Ramos (cell line): Measurements from ENCODE around the gene NTM.
"Not testable (repeated sequence)": the region's sequence is repeated elsewhere in the genome, so short reads cannot be mapped to it uniquely, and the experiment has no call there.

Experiments
- in situ Hi-C: fragments of 300-500 bp; cut with MboI; formaldehyde crosslinking; loops from one replicate; pipeline ENCODE4 v1.14.3; 2022; ENCODE audit warnings: low sequenced_read_pairs; ENCODE audit not compliant: unreplicated experiment

NTM gene

DNA sequence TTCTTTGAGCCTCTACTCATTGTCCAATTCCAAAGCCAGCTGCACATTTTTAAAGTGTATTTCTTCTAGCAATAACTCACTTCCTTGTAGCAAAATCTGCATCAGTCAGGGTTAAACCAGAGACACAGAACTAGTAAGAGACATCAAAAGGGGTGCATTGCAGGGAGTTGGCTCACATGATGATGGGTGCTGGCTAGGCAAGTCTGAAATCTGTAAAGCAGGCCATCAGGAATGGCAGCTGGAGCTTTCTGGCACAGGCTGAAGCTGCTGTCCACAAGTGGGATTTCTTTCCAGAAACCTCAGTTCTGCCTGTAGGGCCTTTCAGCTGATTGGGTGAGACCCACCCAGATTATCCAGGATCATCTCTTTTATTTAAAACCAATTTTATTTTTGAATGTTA, 698.1 kb downstream of the NTM start:
- in situ Hi-C loops: no loop called here

DNA sequence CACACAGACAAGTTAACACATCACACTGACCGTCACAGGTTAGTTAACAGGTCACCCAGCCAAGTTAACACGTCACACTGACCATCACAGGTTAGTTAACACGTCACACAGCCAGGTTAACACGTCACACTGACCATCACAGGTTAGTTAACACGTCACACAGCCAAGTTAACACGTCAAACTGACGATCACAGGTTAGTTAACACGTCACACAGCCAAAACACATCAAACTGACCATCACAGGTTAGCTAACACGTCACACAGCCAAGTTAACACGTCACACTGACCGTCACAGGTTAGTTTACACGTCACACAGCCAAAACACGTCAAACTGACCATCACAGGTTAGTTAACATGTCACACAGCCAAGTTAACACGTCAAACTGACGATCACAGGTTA, 699.2 kb downstream of the NTM start:
- in situ Hi-C loops: not testable (repeated sequence)

DNA sequence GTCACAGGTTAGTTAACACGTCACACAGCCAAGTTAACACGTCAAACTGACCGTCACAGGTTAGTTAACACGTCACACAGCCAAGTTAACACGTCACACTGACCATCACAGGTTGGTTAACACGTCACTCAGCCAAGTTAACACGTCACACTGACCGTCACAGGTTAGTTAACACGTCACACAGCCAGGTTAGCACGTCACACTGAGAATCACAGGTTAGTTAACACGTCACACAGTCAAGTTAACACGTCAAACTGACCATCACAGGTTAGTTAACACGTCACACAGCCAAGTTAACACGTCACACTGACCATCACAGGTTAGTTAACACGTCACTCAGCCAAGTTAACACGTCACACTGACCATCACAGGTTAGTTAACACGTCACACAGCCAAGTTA, 700.5 kb downstream of the NTM start:
- in situ Hi-C loops: not testable (repeated sequence)

DNA sequence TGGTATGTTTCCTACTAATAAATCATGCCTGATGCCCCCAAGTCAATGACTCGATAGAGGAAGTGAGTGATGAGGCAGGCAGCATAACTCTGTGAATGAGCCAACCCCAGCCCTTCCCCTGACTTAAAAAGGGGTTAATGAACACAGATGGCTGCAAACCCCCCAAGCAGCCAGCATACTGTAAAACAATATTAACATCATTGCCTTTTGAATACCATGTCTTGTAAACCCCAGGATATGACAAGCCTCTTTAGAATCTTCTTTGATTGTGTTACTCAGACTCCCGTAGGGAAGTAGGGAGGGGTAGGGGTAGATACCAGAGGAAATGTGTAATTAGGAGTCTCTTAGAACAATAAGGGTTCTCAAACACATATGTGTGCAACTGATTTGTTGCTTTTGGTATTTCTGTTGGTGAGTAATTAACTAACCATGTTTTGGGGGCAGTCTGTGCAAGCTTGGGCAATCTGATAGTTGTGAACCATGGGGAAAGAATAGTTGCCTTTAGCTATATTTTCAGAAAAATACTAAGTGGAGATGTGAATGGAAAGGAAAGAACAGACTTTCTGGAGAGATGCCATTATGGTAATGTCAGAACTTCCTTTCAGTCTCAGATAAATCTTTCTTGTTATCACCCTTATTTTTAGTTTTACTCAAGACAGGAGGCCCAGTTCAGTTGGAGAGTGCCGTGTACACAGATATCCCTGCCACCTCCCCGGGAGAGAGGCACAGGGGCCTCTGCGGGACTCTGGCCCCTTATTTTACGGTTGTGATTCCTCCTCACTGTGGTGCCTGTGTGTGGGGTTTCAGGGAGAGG, 701.8 kb downstream of the NTM start:
- in situ Hi-C loops: no loop called here

DNA sequence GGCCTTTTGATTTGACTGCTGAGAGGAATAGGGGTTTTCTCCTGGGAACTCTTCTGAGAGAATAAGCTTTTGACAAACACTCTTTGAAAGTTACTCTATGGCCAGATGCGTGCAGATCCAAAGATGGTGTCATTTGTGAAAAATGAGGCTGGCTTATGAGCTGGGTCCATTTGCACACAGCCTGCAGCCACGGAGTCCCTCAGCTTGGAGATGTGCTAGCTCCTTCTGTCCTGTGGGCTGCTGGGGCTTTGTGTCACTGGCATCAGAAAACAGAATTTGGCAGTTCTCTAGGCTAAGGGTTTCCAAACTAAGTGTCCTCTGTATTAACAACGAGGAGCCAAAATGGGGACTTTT, 702.4 kb downstream of the NTM start:
- in situ Hi-C loops: no loop called here

DNA sequence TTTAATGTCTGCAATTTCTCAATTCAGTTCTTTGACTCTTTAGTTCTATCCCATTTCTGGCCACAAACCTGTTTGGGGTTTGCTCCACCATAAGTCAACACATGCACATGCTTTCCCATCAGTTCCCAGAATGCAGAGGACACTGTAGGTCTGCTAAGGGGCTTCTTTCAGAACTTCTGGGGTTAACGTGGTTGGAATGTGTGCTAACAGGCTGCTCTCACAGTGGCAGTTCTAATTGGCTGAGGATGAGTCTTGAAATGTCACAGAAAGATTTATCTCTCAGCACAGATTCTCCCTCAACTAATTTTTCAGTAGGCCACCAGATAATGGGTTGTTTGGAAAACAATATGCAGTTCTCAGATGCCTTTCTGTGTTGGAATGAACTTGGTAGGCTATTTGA, 703.4 kb downstream of the NTM start:
- in situ Hi-C loops: no loop called here

DNA sequence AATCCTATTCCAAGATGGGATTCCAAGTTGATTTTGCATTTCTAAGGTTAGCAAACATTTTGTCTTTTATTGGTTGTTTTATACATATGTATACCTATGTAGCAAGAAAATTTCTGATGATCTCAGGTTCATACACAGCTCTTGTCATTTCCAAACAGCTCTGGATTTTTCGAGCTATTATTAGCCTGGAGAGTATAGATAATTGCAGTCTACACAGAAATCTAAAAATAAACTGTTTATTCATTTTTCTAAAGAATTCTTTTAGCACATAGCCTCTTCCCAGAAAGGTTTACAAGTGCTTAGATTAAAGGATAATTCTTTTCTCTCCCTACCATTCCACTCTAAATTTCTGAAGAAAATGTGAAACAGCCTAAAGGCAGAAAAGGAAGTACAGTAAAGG, 705.0 kb downstream of the NTM start:
- in situ Hi-C loops: no loop called here

DNA sequence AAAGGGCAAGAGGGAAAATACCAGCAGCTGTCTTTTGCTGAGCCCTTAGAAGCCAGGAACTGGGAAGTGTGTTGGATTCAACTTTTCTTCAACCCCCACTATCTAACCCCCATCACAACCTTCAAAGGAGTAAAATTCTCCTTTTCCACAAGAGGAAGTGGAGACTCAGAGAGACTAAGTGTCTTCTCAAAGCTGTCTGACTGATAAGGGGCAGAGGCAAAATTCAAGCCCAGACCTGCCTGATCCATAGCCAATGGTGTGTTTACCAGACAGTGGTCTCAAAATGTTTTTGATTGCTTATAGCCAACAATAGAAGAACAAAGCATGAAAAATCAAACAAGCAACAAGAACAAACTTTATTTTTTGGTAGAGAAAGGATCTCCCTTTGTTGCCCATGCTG, 707.0 kb downstream of the NTM start:
- in situ Hi-C loops: no loop called here

DNA sequence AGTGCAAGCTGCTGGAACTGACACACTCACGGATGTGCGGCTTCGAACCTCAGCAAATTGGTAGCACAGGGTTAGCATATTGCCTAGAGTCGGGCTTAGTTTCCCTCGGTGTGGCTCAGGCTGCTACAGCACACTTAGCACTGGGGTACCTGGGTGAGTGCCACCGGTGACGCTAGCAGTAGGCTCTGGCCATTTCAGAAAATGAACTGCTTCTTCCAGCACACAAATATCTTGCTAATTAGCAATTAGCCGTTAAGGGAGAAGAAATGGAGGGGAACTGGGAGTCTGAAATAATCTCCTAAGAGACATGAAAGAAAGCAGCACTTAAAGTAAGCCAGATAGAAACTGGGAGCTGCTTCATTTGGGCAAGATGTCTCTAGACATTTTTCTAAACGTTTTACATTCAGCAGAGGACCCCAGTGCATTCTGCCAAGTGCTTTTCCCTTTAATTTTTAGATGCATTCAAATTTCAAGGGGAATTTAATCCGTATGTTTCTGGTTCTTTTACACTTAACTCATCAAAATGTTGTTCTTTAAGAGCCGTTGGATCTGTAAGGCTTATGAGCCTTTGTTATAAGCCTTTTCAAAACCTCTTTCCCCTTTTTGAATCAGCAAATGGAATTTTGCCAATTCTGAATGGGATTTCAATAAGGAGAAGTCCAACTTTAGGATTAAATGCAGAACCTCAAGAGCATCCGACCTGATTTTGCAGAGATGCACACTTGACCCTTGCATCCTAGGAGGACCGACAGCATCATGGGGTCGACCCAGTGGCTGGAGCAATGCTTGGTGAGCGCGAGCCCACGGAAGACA, 708.1 kb downstream of the NTM start:
- in situ Hi-C loops: no loop called here

DNA sequence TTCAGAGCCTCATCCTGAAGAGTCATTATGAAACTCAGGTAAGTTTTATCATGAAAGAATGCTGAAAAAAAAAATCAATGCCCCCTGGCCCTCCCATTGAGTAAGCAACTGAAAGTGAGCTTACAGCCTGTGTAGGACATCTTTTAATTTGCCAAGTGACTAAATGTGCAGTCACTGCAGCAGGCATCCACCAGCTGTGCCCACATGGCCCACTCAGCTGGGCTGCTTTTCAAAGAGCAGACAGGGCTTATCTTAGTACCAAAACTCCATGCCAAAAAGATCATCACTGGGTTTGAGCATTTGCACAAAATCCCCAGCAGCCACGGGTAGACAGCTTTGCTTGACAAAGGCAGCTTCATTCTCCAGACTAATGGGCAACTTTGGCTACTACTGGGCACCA, 709.7 kb downstream of the NTM start:
- in situ Hi-C loops: no loop called here

DNA sequence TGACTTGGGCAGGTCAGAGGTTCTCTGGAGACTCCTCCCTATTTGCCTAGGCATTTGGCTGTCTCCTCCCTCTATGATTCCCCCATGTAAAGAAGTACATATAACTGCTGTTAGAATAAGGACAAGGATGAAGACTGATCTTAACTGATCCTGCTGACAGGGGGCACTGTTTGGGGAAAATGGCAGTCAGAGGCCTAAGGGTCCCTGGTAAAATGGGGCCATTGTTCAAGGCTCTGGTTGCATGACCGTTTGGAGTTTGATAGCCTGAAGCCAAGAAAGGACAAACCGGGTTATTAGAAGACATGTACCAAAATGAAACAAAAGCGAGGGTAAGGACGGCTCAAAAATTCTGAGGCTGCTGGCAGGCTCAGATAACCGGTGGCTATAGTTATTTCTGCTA, 712.2 kb downstream of the NTM start:
- in situ Hi-C loops: no loop called here

DNA sequence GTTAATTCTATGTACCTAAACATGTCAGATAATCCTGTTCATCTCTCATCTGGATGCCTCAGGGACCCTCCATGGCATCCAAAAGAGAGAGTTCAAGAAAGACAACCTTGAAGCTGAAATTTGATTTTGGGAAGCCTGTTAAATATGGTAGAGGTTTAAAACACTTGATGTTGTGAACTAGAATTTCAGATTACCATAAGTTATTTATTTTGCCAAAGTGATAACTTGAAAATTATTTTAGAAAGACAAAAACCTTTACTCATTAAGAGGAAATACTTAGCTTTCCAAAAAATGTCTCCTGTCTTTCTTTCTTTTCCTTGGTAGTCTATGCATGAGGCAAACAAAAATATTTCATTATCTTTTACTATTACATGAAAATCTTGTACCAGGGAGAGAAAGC, 714.0 kb downstream of the NTM start:
- in situ Hi-C loops: no loop called here

DNA sequence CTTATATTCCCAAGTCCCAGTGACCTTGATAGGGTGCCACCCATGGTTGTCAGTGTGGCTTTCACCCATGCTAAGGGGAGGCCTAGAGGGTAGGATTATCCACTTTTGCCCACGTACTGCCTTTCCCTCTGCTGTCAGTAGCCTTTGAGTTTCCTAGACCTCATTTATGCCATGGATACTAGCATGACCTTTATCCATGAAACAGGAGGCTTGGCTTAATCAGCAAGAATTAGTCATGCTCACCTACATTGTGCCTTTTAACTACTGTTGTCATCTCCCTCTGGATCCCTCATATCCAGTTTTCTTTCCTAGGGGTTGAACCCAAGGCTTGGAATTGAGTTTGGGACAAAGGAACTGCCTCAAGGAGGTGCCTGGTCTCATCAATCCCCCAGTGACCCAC, 716.7 kb downstream of the NTM start:
- in situ Hi-C loops: no loop called here

DNA sequence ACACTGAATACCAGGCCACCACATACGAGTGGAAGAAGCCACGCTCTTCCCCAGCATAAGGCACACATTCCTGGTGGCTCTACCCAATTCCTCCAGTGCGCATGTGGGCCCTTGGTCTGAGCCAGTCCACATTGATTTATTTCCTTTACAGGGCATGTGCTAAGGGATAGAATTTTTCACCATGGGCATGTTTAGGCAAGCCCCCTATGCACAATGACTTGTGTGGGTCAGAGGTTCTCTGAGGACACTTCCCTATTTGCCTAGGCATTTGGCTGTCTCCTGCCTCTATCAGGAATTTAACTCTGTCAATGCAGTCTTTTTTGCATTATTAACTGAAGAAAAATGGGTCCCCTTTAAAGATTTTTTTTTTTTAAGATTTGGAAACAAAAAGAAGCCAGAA, 718.1 kb downstream of the NTM start:
- in situ Hi-C loops: no loop called here

DNA sequence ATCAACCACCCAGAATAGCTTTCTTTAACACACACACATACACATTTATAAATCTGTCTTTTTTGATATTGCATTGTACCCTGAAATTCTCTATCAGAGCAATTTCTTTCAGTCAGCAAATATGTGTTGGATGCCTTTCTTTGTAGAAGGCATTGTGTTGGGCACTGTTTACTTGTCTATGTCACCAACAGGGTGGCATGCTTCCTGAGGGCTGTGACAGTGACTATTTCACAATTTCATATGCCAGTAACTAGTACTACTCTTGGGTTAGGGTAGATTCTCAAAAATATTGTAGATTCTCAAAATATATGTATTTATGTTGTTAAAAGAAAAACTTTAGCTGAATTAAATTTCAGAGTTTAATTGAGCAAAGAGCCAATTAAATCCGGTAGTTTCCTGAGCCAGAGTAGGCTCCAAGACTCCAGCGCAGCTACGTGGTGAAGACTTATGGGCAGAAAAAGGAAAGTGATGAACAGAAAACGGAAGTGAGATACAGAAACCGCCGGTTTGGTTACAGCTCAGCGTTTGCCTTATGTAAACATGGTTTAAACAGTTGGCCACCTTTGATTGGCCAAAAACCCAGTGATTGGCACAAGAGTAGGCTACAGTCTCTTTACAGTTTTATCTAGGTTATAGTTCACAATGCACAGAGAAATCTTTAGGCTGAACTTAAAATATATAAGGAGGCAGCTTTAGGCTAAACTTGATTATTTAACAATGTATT, 723.3 kb downstream of the NTM start:
- in situ Hi-C loops: no loop called here

DNA sequence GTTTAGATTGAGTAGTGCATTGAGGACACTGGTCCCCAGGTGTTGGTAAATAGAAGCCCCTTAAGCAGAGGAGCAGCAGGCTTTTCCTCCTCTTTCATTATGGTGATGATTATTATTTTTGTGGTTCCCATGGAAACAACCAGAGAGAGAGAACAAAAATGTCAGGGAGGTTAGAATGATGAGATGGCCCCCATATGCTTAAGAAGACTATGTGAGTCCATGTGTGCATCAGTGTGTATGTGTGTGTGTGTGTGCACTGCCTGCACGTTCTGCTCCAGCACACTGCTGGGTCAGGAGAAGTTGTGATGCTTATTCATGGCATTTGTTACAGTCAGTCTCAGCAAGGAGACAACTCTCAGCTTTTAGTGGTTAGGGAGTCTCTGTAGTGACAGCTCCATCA, 724.2 kb downstream of the NTM start:
- in situ Hi-C loops: no loop called here

DNA sequence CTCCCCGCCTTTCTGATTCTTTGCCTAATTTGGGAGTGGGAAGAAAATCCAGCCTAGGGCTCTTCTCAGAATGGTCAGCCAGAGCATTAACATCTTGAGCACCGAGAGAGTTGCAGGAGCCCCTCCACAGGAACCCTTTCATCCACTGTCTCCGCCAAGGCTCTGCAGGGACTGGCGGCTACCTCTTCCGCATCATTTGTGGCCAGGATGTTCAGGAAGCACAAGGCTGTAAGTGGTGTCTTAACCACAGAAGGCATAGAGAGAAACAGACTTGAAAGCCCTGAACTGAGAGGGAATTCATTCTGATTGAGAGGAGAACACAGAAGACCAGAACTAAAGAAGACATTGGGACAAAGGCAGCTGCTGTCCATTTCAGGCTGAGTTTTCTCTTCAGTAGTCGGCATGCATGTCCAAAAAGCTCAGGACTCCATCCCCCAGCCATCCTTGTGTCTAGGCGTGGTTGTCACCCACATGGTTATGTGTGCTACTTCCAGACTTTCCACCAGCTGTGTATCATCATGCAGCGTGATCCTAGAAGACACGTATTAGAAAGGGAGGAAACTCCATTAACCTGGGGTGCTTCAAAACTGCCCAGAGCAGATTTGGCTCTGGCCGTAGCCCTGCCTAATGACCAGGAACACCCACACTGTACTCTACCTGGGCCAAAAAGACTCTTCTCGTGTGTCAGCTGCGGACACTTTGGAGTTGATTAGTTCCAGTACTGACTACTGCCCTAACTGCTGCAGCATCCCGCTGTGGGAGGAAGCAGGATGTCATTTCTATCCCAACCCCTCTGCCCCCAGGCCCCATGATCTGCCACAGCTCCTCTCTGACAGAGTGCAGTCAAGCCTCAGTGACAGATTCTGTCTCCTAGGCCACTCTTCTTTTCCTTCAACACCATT, 725.1 kb downstream of the NTM start:
- in situ Hi-C loops: no loop called here

DNA sequence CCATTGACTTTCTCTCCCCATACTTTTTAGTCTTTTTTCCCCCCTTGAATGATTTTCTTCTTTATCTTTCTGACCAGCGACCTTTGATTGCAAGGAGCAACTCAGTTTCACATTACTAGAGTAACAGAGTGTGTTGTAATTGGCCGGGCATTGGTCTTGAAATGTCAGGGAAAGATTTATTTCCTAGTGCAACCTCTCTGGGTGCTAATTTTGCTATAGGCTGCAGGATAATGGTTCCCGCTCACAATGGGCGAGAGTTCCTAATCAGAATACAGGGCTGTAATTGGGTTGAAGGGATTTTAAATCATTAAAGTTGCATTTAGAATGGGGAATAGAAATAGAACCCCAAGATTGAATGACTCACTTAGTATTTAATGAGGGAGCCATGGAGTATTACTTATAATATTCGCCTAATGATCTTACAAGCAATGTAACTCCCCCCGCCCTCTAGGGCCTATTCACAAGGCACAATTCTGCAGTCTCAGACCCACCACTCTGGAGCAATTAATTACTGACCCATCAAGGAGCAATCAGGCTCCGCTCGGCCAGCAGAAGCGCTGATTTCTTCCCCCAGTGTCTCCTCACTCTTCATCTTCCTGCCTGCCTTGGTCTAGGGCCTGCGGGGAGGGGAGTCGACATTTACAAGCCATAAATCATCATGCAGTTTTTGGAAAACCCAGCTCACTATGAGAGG, 725.9 kb downstream of the NTM start:
- in situ Hi-C loops: no loop called here

DNA sequence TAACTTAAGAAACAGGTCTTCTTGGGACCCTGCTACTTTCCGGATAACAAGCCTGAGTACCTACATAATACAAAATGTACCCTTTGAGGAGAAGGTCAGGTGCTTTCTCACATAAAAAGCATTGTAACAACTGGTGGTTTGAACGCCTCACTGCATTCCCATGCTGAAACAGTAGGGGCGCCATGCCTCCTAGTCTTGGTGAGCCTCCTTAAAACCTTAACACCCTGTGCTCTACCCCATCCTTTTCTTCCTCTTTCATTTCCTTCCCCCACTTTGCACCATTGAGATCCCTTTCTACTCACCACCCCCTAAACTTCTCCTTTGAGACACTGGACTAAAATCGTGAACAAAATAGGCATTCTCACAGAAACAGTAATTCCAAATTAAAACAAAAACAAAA, 729.3 kb downstream of the NTM start:
- in situ Hi-C loops: no loop called here

DNA sequence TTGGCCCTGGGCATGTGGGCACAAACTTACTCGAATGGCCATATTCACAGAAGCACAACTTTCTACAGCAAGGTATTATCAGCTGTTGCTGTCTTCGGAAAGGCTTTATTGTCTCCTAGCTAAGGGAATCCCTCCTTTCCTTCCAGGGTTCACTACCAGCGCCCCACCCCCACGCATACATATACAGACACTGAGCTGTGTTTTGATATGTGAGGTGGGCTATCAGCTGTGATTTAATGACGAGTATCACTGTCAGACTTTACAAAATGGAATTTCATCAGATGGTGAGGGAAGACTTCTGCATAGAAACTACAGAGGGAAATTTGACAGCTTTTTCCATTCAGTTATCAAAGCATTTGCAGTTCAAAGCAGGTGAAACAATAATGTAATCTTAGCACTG, 730.2 kb downstream of the NTM start:
- in situ Hi-C loops: no loop called here
